OCI-LY7 (cell line): ENCODE data around the gene RIPK4. TPM values are rescaled to one million over a fixed set of nuclear protein-coding genes. Genes with fewer than 3 reads are reported as not detected.

Experiments
- BruUV-seq: library from RNA; stranded (reverse); fragments of 400-500 nt; replicated peaks from 2 replicates; lab custom pipeline; 2021; lab: Mats Ljungman, UMichigan
- CTCF ChIA-PET: fragments of 300-600 bp; sonication (Branson Sonifier 250); formaldehyde crosslinking; loops from one replicate; lab custom pipeline; 2022; ENCODE audit warnings: antibody characterized with exemption; ENCODE audit not compliant: unreplicated experiment; lab: Charles Lee
- POLR2A ChIA-PET: fragments of 300-600 bp; sonication (Branson Sonifier 250); formaldehyde crosslinking; loops from one replicate; lab custom pipeline; 2022; ENCODE audit warnings: antibody characterized with exemption; lab: Charles Lee
- DNase-seq: peaks from one replicate; pipeline ENCODE4 v3.0.0-alpha.2; 2015; ENCODE audit warnings: low spot score
- H2AFZ ChIP-seq: fragments of 200-600 bp; sonication (generic), shearing (Covaris generic); 2 replicates; pipeline ENCODE4 v1.6.1; 2014; ENCODE audit warnings: mild to moderate bottlenecking, antibody characterized with exemption, low read length, moderate library complexity
- H3K27ac ChIP-seq: fragments of 200-600 bp; sonication (generic); 2 replicates; pipeline ENCODE4 v1.5.1; 2014; ENCODE audit warnings: mixed run types, low read depth, mild to moderate bottlenecking, moderate library complexity, low read length, inconsistent platforms; ENCODE audit not compliant: poor library complexity, severe bottlenecking
- H3K36me3 ChIP-seq: fragments of 200-600 bp; sonication (generic); 2 replicates; pipeline ENCODE4 v1.6.1; 2014; ENCODE audit warnings: mild to moderate bottlenecking, antibody characterized with exemption, low read length, moderate library complexity, mixed read lengths; ENCODE audit not compliant: insufficient read depth
- H3K4me1 ChIP-seq: fragments of 200-600 bp; sonication (generic); 2 replicates; pipeline ENCODE4 v1.5.1; 2014; ENCODE audit warnings: mild to moderate bottlenecking, low read length; ENCODE audit not compliant: insufficient read depth, poor library complexity, severe bottlenecking
- H3K4me2 ChIP-seq: fragments of 200-600 bp; sonication (generic); 2 replicates; pipeline ENCODE4 v1.6.1; 2014; ENCODE audit warnings: mild to moderate bottlenecking, low read length
- H3K4me3 ChIP-seq: fragments of 200-600 bp; sonication (generic); 2 replicates; pipeline ENCODE4 v1.5.1; 2014; ENCODE audit warnings: mild to moderate bottlenecking, low read depth, low read length; ENCODE audit not compliant: poor library complexity, severe bottlenecking
- H3K79me2 ChIP-seq: fragments of 200-600 bp; sonication (generic); 2 replicates; pipeline ENCODE4 v1.6.1; 2016; ENCODE audit warnings: low read depth, mild to moderate bottlenecking, low read length, moderate library complexity, mixed read lengths; ENCODE audit not compliant: insufficient read depth
- H3K9me2 ChIP-seq: fragments of 200-600 bp; sonication (generic); 2 replicates; pipeline ENCODE4 v1.6.1; 2016; ENCODE audit warnings: mild to moderate bottlenecking, low read length, mixed read lengths; ENCODE audit not compliant: insufficient read depth
- H3K9me3 ChIP-seq: fragments of 200-600 bp; sonication (generic); 2 replicates; pipeline ENCODE4 v1.6.1; 2014; ENCODE audit warnings: mild to moderate bottlenecking, mixed run types, low read length, mixed read lengths
- H4K20me1 ChIP-seq: fragments of 200-600 bp; sonication (generic); 2 replicates; pipeline ENCODE4 v1.6.1; 2014; ENCODE audit warnings: mild to moderate bottlenecking, antibody characterized with exemption, low read length, moderate library complexity, mixed read lengths; ENCODE audit not compliant: insufficient read depth
- CTCF ChIP-seq: fragments of 200-600 bp; sonication (generic); conservative IDR thresholded peaks from 2 replicates; pipeline ENCODE4 v1.5.1; 2014; ENCODE audit warnings: mild to moderate bottlenecking, antibody characterized with exemption, low read length, moderate library complexity, mixed read lengths
- EZH2phosphoT487 ChIP-seq: fragments of 200-600 bp; sonication (generic); IDR thresholded peaks from 2 replicates; pipeline ENCODE4 v1.6.1; 2018; ENCODE audit warnings: low read depth, borderline replicate concordance, mild to moderate bottlenecking, mixed run types, antibody characterized with exemption, low read length, moderate library complexity, mixed read lengths
- intact Hi-C: fragments of 100-400 bp; cut with micrococcal nuclease; formaldehyde crosslinking; loops from one replicate; pipeline ENCODE4 v1.10.0; 2022; ENCODE audit not compliant: unreplicated experiment
- microRNA-seq: library from miRNA; unstranded; fragments of <30 nt; microRNA quantifications from one replicate; pipeline ENCODE4 v1.2.0, GENCODE V29; 2022; ENCODE audit warnings: borderline replicate concordance
- small RNA-seq: library from RNA; depleted of rRNA; stranded (forward); fragments of <200 nt; gene quantifications from one replicate; pipeline ENCODE3, GENCODE V24; 2014
- total RNA-seq, 2 experiments: library from RNA; depleted of rRNA in 1 of 2; stranded (reverse); fragments of >200 nt in 1 of 2; shearing (Covaris generic) in 1 of 2; gene quantifications; 2 replicates each; pipeline ENCODE4 v1.2.3, GENCODE V29; 2014 to 2022

Gene RIPK4
- total RNA-seq, 2 experiments from 2014 or later, result 0.08 to 0.19 TPM

- ChIA-PET CTCF (no interaction called here), POLR2A (no interaction called here)
- no peak overlapping the region for H2AFZ ChIP-seq
- H3K4me1 ChIP-seq, result no peaks in the 10 kb centered on the region
- no peaks in the 10 kb centered on the region for H3K9me2 ChIP-seq
- H4K20me1 ChIP-seq, result no peaks in the 10 kb centered on the region
- no peaks in the 10 kb centered on the region for H3K9me3 ChIP-seq
- intact Hi-C loops, result no loop called here
- no peak overlapping the region for H3K27ac ChIP-seq
- H3K36me3 ChIP-seq, result no peaks in the 10 kb centered on the region
- no peaks in the 10 kb centered on the region for H3K79me2 ChIP-seq
- no peak for DNase-seq
- BruUV-seq, result no TSS peak
- no peak overlapping the region for H3K4me2 ChIP-seq
- TF ChIP-seq EZH2phosphoT487, result no peak
- TF ChIP-seq CTCF, result no peak
- no peak overlapping the region for H3K4me3 ChIP-seq
Observed at GRCh38 chr21:41692185-41692565, 74.7 kb downstream of the RIPK4 start.

GRCh38 chr21:41691205-41692184 is 75.4 kb downstream of the RIPK4 start:
- no peak overlapping the region for H3K4me2 ChIP-seq
- DNase-seq, result no peak
- H3K79me2 ChIP-seq, result no peaks in the 10 kb centered on the region
- ChIA-PET POLR2A (no interaction called here), CTCF (no interaction called here)
- no peaks in the 10 kb centered on the region for H3K36me3 ChIP-seq
- BruUV-seq, result no TSS peak
- intact Hi-C loops, result no loop called here
- H3K4me3 ChIP-seq, result no peak overlapping the region
- H3K9me2 ChIP-seq, result no peaks in the 10 kb centered on the region
- H3K27ac ChIP-seq, result no peak overlapping the region
- H3K9me3 ChIP-seq, result no peaks in the 10 kb centered on the region
- no peaks in the 10 kb centered on the region for H3K4me1 ChIP-seq
- H2AFZ ChIP-seq, result no peak overlapping the region
- TF ChIP-seq EZH2phosphoT487 (no peak), CTCF (no peak)
- no peaks in the 10 kb centered on the region for H4K20me1 ChIP-seq

Small RNAs within 50 kb of the gene (microRNA-seq; reads per million reads assigned to microRNA genes)
- not detected for gene MIR6814

Small RNAs within 50 kb of the gene (small RNA-seq; reads per million reads assigned to genes)
- gene MIR6814, result not detected

Other genes with a start within 250 kb of the RIPK4 start
- gene PRDM15, start 112.3 kb upstream of the RIPK4 start, total RNA-seq (2014; rRNA removed; shearing (Covaris generic)), result 19.7 and 30.5 TPM in 2 replicates
- gene PRDM15, start 112.3 kb upstream of the RIPK4 start, total RNA-seq (2022), result 30.2 and 31.7 TPM in 2 replicates
- gene C2CD2, start 187.0 kb upstream of the RIPK4 start, total RNA-seq (2014; rRNA removed; shearing (Covaris generic)), result 3.4 and 4.5 TPM in 2 replicates
- gene C2CD2, start 187.0 kb upstream of the RIPK4 start, total RNA-seq (2022), result 5.9 and 8.9 TPM in 2 replicates
- 10.0 and 12.4 TPM in 2 replicates for gene ZBTB21, start 243.3 kb upstream of the RIPK4 start, total RNA-seq (2014; rRNA removed; shearing (Covaris generic))
- gene ZBTB21, start 243.3 kb upstream of the RIPK4 start, total RNA-seq (2022), result 19.6 and 22.6 TPM in 2 replicates